Neural progenitor cell (in vitro differentiated cells): Measurements from ENCODE around the gene CCSER1.

Source experiments
- CTCF ChIP-seq: fragments of 200-600 bp; sonication (generic); IDR thresholded peaks from 2 replicates; pipeline ENCODE4 v1.5.1; 2017; ENCODE audit warnings: antibody characterized with exemption, mild to moderate bottlenecking
- EZH2 ChIP-seq: fragments of 200-600 bp; sonication (generic); IDR thresholded peaks from 2 replicates; pipeline ENCODE4 v1.6.1; 2017; ENCODE audit warnings: antibody characterized with exemption, mild to moderate bottlenecking, moderate library complexity

- TF ChIP-seq CTCF (no peak), EZH2 (no peak)
Measured at GRCh38 chr4:91127192-91127591, 1000.0 kb downstream of the CCSER1 start.
